HG03066 (cell line): ENCODE results near the gene TRIM9.
"Not testable (repeated sequence)": the region's sequence is repeated elsewhere in the genome, so short reads cannot be mapped to it uniquely, and the experiment has no call there.

Source experiments
- ATAC-seq: cut with Tn5 transposase; IDR thresholded peaks from one replicate; pipeline ENCODE4 v1.9.1; 2021; ENCODE audit warnings: low read depth; ENCODE audit not compliant: unreplicated experiment

TRIM9 gene

DNA sequence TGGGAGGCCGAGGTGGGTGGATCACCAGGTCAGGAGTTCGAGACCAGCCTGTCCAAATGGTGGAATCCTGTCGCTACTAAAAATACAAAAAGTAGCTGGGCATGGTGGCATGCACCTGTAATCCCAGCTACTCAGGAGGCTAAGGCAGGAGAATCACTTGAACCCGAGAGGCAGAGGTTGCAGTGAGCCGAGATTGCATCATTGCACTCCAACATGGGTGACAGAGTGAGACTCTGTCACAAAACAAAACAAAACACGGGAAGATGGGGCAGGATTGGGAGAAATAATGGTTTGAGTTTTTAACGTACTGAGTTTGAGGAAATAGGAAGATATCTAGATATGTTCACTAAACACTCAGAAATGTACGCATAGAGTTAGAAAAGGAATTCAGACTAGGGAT is 153.3 kb downstream of the TRIM9 start:
- not testable (repeated sequence) for ATAC-seq

DNA sequence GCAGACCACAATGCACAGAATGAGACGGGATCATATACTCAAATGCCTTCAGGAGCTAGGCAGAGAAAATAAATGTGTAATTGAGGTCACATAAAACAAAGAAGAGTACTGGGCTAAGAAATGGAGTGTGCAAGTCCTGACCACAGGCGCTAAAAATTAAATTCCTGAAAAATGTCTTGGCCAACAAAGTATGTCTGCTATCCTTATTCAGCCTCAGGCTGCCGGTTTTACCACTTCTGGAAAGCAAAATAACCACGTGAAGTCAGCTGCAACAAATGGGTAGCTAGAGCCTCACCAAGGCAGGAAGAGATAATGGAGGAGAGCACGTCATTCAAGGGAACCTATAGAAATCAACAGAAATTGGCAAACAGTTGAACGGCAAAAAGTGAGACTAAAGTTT is 153.8 kb downstream of the TRIM9 start:
- no peak for ATAC-seq

DNA sequence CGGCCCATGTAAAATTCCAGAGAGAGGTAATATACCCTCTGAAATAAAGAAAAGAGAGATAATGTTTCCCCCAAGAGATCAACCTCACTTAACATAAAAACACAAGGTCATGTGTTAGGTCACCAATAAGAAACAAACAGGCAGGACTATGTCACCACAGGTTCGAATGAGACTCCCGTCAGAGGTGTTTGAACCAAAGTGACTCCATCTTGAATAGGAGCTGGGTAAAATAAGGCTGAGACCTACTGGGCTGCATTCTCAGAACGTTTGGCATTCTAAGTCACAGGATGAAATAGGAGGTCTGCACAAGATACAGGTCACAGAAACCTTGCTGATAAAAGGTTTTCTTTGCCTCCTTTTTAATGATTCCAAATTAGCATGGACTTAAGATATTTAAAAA is 157.1 kb downstream of the TRIM9 start:
- ATAC-seq = no peak

DNA sequence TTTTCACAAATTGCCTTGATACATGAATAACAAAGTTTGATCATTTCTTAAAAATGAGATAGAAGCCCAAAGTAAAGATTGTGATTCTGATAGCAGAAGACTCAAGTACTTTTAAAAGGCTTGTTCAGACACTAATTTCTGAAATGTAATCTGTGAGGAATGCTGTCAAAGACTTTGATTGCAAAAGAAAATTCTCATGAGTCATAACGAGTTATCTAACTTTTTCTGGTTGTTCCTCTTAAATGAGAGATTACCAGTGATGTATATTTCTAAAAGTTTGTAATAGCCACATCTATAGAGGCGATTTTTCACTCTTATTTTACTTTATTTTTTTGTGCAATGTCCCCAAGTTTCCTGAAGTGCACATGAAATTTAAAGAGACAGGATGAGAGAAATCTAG is 157.6 kb downstream of the TRIM9 start:
- ATAC-seq = no peak

DNA sequence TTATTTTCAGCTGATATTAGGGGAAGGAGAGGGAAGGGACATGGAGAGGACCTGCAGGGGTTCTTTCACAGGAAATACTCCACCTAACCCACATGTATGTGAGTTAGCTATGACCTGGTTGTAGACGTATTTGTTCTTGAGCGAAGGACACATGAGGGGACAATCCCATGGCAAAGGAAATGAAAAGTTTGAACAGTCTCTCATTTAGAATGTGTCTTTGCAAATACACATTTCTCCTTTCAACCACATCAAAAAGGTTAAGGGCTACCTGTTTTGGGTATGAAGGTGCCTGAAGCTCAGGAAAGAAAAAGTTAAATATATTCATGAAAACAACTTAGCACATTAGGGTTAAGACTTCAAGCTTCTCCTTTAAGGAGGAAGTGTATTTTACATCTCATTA is 158.0 kb downstream of the TRIM9 start:
- no peak for ATAC-seq

DNA sequence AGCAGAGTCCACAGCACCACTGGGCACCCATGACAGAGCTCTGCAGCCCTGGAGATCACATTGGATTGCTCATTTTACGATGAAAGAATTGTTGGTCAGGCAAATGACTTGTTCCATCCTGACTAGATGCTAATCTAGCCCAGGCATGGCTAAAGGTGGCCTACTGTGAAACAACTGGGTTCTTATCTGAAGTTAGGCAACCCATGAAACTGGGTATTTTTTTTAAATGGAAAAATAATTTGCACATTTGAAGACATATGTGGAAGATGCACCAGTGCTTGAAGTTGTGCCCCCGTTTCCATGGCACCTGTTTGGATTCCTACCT is 158.9 kb downstream of the TRIM9 start:
- ATAC-seq = no peak

DNA sequence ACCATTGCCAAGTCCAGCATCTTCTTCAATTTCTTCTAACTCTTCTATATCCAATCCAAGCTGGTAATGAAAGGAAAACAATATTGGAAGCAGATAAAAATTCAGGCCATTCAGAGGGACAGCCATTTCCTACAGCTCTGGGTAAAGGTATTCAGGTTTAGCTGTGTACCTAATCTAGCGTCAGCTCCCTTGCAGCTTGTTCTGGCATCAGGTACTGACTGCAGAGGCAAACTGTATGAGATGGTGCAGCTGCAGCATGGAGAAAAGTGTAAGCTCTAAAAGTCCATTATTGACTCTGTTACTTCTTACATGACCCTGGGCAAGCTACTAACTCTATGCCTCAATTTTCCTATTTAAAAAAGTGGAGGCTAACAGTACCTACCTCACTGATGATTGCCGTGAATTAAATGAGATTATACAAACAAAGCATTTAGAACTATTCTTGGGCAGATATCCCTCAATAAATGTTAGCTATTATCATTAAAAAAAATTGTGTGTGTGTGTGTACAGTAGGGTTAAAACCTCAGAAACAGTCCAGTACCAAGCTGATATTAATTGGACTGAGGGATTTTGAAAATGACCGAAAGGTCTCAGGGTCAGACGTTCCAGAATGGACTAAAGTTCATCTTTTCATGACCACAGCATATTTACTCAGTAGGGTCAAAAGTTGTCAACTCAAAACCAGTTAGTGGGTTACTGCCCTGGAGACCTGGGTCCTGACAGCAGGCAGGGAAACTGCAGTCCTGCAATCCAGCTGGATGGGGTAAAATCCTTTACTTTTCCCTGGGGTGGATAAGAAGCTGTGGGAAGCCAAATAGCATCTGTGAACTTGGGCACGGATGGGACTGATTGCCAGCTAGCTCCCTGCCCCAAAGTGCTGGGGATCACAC is 159.5 kb downstream of the TRIM9 start:
- no peak for ATAC-seq

DNA sequence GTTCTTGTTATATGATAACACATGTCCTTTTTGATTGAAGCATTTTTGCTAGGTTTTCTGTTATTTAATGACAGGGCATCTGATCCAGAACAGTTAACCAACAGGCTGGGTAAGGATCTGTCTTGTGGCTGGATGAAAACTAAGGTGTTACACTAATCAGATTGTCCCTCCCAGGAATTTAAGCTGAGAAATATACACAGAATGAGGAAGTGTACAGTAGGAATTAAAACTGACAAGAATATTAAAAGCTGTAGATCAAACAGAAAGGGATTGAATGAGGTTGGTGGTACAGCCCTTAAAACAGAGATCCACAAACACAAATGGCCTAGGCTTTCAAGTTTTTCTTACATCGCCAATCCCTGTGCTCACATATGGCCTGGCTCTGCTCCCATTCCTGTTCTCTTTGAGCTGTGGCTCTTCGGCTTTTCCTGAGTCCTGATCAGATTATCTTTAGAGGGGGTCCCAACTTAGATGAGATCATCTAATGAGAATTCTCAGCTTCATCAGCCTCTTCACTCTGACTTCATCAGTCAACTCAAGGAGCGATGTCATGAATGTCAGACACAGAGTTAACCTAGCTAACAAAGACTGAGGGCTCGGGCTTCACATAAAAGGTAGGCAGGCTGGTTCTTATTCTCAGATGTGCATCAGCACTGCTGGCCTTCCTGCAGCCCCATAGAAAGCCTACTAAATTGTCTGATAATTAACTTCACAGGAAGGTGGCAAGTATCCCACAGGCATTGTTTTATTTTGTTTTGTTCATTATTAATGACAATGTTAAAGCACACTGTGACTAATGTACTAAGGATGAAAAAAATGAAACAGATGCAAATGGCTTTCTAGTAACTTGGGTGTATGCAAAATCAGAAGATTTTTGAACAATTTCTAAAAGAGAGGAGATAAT is 162.1 kb downstream of the TRIM9 start:
- no peak for ATAC-seq

DNA sequence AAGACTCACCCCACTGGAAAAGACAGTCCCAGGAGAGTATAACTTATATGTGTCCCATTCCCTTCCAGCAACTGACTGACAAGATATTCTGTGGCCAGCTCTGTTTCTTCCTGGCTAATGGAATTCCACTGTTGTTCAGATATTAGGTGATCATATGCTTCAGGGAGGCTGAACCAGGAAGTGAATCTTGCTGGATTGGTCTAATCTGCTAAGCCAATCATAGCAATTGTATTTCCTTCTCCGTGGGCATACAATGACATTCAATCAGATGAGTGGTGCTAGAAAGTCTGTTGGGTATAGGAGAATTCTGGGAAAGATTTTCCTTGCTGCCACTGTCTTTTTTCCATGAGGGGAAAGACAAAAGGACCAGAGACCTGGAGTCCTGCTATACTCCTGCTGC is 162.7 kb downstream of the TRIM9 start:
- ATAC-seq = no peak

DNA sequence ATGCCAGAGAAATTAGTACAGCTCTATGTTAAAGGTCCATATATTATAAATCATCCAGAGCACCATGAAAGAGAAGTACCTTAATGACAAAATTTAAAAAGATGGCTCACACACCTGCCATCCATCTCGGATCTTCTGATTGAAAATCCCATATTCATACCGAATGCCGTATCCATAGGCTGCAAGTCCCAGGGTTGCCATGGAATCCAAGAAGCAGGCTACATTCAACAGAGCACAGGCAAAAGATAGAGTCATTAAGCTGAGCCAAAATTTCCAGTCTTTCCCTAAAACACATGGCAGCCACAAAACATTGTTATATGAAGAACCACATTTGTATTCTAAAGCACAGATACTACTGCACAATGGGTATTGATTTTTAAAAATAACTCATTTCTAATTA is 163.3 kb downstream of the TRIM9 start:
- ATAC-seq = no peak

DNA sequence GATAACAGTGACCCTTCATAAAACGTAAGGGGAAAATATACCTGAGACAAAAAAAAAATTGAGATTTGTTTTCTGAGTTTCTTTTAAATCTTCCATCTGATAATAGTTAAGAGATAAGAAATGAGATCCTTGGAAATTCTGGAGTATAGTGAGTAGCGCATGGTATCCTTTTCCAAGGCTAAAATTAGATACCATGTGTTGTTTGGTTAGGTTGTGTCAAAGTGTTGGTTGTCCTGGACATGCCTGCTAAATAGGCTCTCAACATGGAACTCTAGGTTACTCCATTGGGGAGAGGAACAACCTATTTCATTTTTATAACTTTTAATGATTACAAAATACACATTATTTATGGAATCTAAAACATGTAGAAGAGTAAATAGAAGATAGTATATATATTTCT is 165.4 kb downstream of the TRIM9 start:
- no peak for ATAC-seq

DNA sequence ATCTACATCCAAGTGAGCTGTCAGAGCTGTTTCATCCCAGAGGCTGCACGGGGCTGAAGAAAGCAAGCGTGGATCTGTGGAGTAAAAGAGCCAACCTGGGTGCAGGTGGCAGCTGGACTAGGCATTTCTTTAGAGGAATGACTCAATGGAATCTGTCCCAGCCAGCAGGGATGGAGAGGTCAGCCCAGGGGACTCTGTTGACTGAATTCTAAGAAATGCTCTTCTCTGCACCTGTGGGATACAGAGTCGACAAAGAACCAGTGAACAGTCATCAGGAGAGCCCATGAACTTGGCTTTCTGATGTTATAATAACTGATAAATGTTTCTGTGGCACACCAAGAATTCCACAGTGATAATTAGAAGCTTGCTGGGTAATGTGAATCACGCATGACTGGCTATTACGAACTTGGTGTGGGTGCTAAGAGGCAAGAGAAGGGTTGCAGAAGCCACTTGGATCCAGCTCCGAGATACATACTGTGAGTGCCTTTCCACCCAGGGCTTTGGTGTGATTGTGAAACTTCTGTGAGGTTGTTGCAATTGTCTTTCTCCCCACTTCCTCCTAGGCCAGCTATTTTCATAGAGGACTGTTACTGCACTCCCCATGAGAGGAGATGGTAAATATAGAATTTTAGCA is 166.8 kb downstream of the TRIM9 start:
- ATAC-seq = no peak

DNA sequence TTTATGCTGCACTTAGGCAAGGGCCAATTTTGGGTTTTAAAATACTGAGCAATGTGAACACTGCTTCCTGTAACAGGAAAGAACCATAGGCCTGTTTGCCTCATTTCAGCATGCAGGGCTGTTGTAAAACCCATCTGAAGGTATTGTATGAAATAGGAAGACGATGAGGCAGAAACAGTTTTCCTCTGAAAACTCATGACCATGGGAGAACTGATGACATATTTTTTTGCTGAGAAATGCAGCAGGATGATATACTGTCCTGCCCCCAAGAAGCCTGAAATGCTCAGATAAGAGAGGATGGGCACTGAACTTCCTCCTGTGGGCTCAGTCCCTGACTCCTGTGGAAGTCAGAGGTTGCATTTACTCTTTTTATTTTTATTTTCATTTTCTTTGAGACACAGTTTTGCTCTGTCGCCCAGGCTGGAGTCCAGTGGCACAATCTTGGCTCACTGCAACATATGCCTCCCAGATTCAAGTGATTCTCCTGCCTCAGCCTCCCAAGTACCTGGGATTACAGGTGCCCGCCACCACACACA is 168.0 kb downstream of the TRIM9 start:
- ATAC-seq = no peak
